Measurements from ENCODE around the gene CADM1. TPM values are rescaled to one million over a fixed set of nuclear protein-coding genes. Genes with fewer than 3 reads are reported as not detected.
A peak's percentile ranks its signal among the peaks of the same experiment; 100 is the strongest.

Gene CADM1
- polyA plus RNA-seq, 2 donors: 1.9 to 3.8 TPM

GRCh38 chr11:115421352-115421991, 82.7 kb downstream of the CADM1 start:
- H3K4me3 ChIP-seq (ENCODE audit: low read depth in 1 of 2, low read length in 2 of 2): no peak overlapping the region
- peak overlapping the region in 1 of 2 donors; percentile 42 for H3K27ac ChIP-seq (ENCODE audit: low read depth in 2 of 2, low read length in 1 of 2)
- 47 to 51% methylated on average over 9 of the region's 9 CpGs for WGBS, 2 donors
- H3K36me3 ChIP-seq (ENCODE audit: control insufficient read depth in 2 of 2, insufficient read depth in 2 of 2, low read length in 1 of 2): no peaks in the 10 kb centered on the region
- H3K4me1 ChIP-seq (ENCODE audit: control insufficient read depth in 2 of 2, insufficient read depth in 2 of 2, low read length in 1 of 2): no peaks in the 10 kb centered on the region
- H3K9me3 ChIP-seq (ENCODE audit: control insufficient read depth in 2 of 2, insufficient read depth in 1 of 2, low read depth in 1 of 2, low read length in 1 of 2): no peaks in the 10 kb centered on the region
- H3K27me3 ChIP-seq (ENCODE audit: control insufficient read depth in 1 of 2, insufficient read depth in 2 of 2, low read length in 2 of 2): no peaks in the 10 kb centered on the region

- no peaks in the 10 kb centered on the region for H3K9me3 ChIP-seq (ENCODE audit: control insufficient read depth in 2 of 2, insufficient read depth in 1 of 2, low read depth in 1 of 2, low read length in 1 of 2)
- 56 to 69% methylated on average over 5 of the region's 5 CpGs for WGBS, 2 donors
- H3K27ac ChIP-seq (ENCODE audit: low read depth in 2 of 2, low read length in 1 of 2): no peak overlapping the region
- no peaks in the 10 kb centered on the region for H3K27me3 ChIP-seq (ENCODE audit: control insufficient read depth in 1 of 2, insufficient read depth in 2 of 2, low read length in 2 of 2)
- no peak overlapping the region for H3K4me3 ChIP-seq (ENCODE audit: low read depth in 1 of 2, low read length in 2 of 2)
- H3K4me1 ChIP-seq (ENCODE audit: control insufficient read depth in 2 of 2, insufficient read depth in 2 of 2, low read length in 1 of 2): no peaks in the 10 kb centered on the region
- H3K36me3 ChIP-seq (ENCODE audit: control insufficient read depth in 2 of 2, insufficient read depth in 2 of 2, low read length in 1 of 2): no peaks in the 10 kb centered on the region
Measured at GRCh38 chr11:115420505-115420904, 83.7 kb downstream of the CADM1 start.

- Histone ChIP-seq H3K4me1 (ENCODE audit: control insufficient read depth in 2 of 2, insufficient read depth in 2 of 2, low read length in 1 of 2) (no peaks in the 10 kb centered on the region), H3K4me3 (ENCODE audit: low read depth in 1 of 2, low read length in 2 of 2) (no peak overlapping the region), H3K27me3 (ENCODE audit: control insufficient read depth in 1 of 2, insufficient read depth in 2 of 2, low read length in 2 of 2) (no peaks in the 10 kb centered on the region), H3K36me3 (ENCODE audit: control insufficient read depth in 2 of 2, insufficient read depth in 2 of 2, low read length in 1 of 2) (no peaks in the 10 kb centered on the region), H3K9me3 (ENCODE audit: control insufficient read depth in 2 of 2, insufficient read depth in 1 of 2, low read depth in 1 of 2, low read length in 1 of 2) (no peaks in the 10 kb centered on the region), H3K27ac (ENCODE audit: low read depth in 2 of 2, low read length in 1 of 2) (no peak overlapping the region)
- 56 to 71% methylated on average over 1 of the region's 1 CpG for WGBS, 2 donors
Measured at GRCh38 chr11:115418626-115419025, 85.6 kb downstream of the CADM1 start.

- Histone ChIP-seq H3K27ac (ENCODE audit: low read depth in 2 of 2, low read length in 1 of 2) (no peak overlapping the region), H3K9me3 (ENCODE audit: control insufficient read depth in 2 of 2, insufficient read depth in 1 of 2, low read depth in 1 of 2, low read length in 1 of 2) (no peaks in the 10 kb centered on the region), H3K4me3 (ENCODE audit: low read depth in 1 of 2, low read length in 2 of 2) (no peak overlapping the region), H3K36me3 (ENCODE audit: control insufficient read depth in 2 of 2, insufficient read depth in 2 of 2, low read length in 1 of 2) (no peaks in the 10 kb centered on the region), H3K27me3 (ENCODE audit: control insufficient read depth in 1 of 2, insufficient read depth in 2 of 2, low read length in 2 of 2) (no peaks in the 10 kb centered on the region), H3K4me1 (ENCODE audit: control insufficient read depth in 2 of 2, insufficient read depth in 2 of 2, low read length in 1 of 2) (no peaks in the 10 kb centered on the region)
- WGBS, 2 donors: 59 to 60% methylated on average over 4 of the region's 4 CpGs
Measured at GRCh38 chr11:115418081-115418480, 86.1 kb downstream of the CADM1 start.

GRCh38 chr11:115411120-115411519, 93.1 kb downstream of the CADM1 start:
- H3K4me1 ChIP-seq (ENCODE audit: control insufficient read depth in 2 of 2, insufficient read depth in 2 of 2, low read length in 1 of 2): no peaks in the 10 kb centered on the region
- H3K36me3 ChIP-seq (ENCODE audit: control insufficient read depth in 2 of 2, insufficient read depth in 2 of 2, low read length in 1 of 2): no peaks in the 10 kb centered on the region
- no peaks in the 10 kb centered on the region for H3K27me3 ChIP-seq (ENCODE audit: control insufficient read depth in 1 of 2, insufficient read depth in 2 of 2, low read length in 2 of 2)
- no peak overlapping the region for H3K27ac ChIP-seq (ENCODE audit: low read depth in 2 of 2, low read length in 1 of 2)
- WGBS, 2 donors: 86 to 89% methylated on average over 1 of the region's 1 CpG
- H3K4me3 ChIP-seq (ENCODE audit: low read depth in 1 of 2, low read length in 2 of 2): no peak overlapping the region
- no peaks in the 10 kb centered on the region for H3K9me3 ChIP-seq (ENCODE audit: control insufficient read depth in 2 of 2, insufficient read depth in 1 of 2, low read depth in 1 of 2, low read length in 1 of 2)

GRCh38 chr11:115409691-115410220, 94.5 kb downstream of the CADM1 start:
- WGBS, 2 donors: 56 to 65% methylated on average over 4 of the region's 4 CpGs
- no peaks in the 10 kb centered on the region for H3K36me3 ChIP-seq (ENCODE audit: control insufficient read depth in 2 of 2, insufficient read depth in 2 of 2, low read length in 1 of 2)
- H3K27ac ChIP-seq (ENCODE audit: low read depth in 2 of 2, low read length in 1 of 2): no peak overlapping the region
- no peaks in the 10 kb centered on the region for H3K4me1 ChIP-seq (ENCODE audit: control insufficient read depth in 2 of 2, insufficient read depth in 2 of 2, low read length in 1 of 2)
- no peaks in the 10 kb centered on the region for H3K9me3 ChIP-seq (ENCODE audit: control insufficient read depth in 2 of 2, insufficient read depth in 1 of 2, low read depth in 1 of 2, low read length in 1 of 2)
- no peaks in the 10 kb centered on the region for H3K27me3 ChIP-seq (ENCODE audit: control insufficient read depth in 1 of 2, insufficient read depth in 2 of 2, low read length in 2 of 2)
- no peak overlapping the region for H3K4me3 ChIP-seq (ENCODE audit: low read depth in 1 of 2, low read length in 2 of 2)

GRCh38 chr11:115409116-115409670, 95.0 kb downstream of the CADM1 start:
- H3K4me1 ChIP-seq (ENCODE audit: control insufficient read depth in 2 of 2, insufficient read depth in 2 of 2, low read length in 1 of 2): no peaks in the 10 kb centered on the region
- no peaks in the 10 kb centered on the region for H3K27me3 ChIP-seq (ENCODE audit: control insufficient read depth in 1 of 2, insufficient read depth in 2 of 2, low read length in 2 of 2)
- H3K4me3 ChIP-seq (ENCODE audit: low read depth in 1 of 2, low read length in 2 of 2): no peak overlapping the region
- no peaks in the 10 kb centered on the region for H3K9me3 ChIP-seq (ENCODE audit: control insufficient read depth in 2 of 2, insufficient read depth in 1 of 2, low read depth in 1 of 2, low read length in 1 of 2)
- WGBS, 2 donors: 49 to 56% methylated on average over 4 of the region's 4 CpGs
- H3K36me3 ChIP-seq (ENCODE audit: control insufficient read depth in 2 of 2, insufficient read depth in 2 of 2, low read length in 1 of 2): no peaks in the 10 kb centered on the region
- H3K27ac ChIP-seq (ENCODE audit: low read depth in 2 of 2, low read length in 1 of 2): no peak overlapping the region

GRCh38 chr11:115408036-115408921, 95.9 kb downstream of the CADM1 start:
- Histone ChIP-seq H3K27ac (ENCODE audit: low read depth in 2 of 2, low read length in 1 of 2) (no peak overlapping the region), H3K36me3 (ENCODE audit: control insufficient read depth in 2 of 2, insufficient read depth in 2 of 2, low read length in 1 of 2) (no peaks in the 10 kb centered on the region), H3K27me3 (ENCODE audit: control insufficient read depth in 1 of 2, insufficient read depth in 2 of 2, low read length in 2 of 2) (no peaks in the 10 kb centered on the region), H3K4me3 (ENCODE audit: low read depth in 1 of 2, low read length in 2 of 2) (no peak overlapping the region), H3K4me1 (ENCODE audit: control insufficient read depth in 2 of 2, insufficient read depth in 2 of 2, low read length in 1 of 2) (no peaks in the 10 kb centered on the region), H3K9me3 (ENCODE audit: control insufficient read depth in 2 of 2, insufficient read depth in 1 of 2, low read depth in 1 of 2, low read length in 1 of 2) (no peaks in the 10 kb centered on the region)
- WGBS, 2 donors: 19 to 37% methylated on average over 3 of the region's 3 CpGs

GRCh38 chr11:115407496-115407895, 96.7 kb downstream of the CADM1 start:
- H3K9me3 ChIP-seq (ENCODE audit: control insufficient read depth in 2 of 2, insufficient read depth in 1 of 2, low read depth in 1 of 2, low read length in 1 of 2): no peaks in the 10 kb centered on the region
- no peak overlapping the region for H3K4me3 ChIP-seq (ENCODE audit: low read depth in 1 of 2, low read length in 2 of 2)
- no peak overlapping the region for H3K27ac ChIP-seq (ENCODE audit: low read depth in 2 of 2, low read length in 1 of 2)
- no peaks in the 10 kb centered on the region for H3K4me1 ChIP-seq (ENCODE audit: control insufficient read depth in 2 of 2, insufficient read depth in 2 of 2, low read length in 1 of 2)
- no peaks in the 10 kb centered on the region for H3K27me3 ChIP-seq (ENCODE audit: control insufficient read depth in 1 of 2, insufficient read depth in 2 of 2, low read length in 2 of 2)
- H3K36me3 ChIP-seq (ENCODE audit: control insufficient read depth in 2 of 2, insufficient read depth in 2 of 2, low read length in 1 of 2): no peaks in the 10 kb centered on the region
- WGBS, 2 donors: 79 to 84% methylated on average over 5 of the region's 5 CpGs
